ENCODE data around the gene CSNK2A3. TPM values are rescaled to one million over a fixed set of nuclear protein-coding genes. Genes with fewer than 3 reads are reported as not detected.

Gene CSNK2A3
- total and polyA plus RNA-seq, 9 of the 15 experiments (the other 6 are each of a cell fraction or from before 2014, with no cell fraction given), result 0.33 to 6.1 (median 1.8) TPM

DNA sequence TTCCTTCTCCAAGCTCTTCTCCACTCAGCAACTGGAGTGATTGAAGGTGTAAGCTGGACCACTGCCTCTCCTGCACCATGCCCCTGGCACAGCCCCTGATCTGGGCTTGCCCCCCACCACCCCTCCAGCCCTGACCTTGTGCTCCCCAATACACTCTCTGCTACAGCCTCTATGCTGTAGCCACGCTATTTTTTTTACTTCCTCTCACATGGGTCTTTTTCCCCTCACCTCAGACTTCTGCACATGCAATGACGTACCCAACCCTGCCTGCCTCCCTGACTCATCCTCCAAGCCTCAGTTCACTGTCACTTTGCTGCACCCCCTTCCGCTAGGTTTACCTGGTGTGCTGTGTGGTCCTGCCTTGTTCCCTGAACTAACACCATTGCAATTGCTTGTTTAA lies 9.0 kb downstream of the CSNK2A3 start:
- no peaks in the 10 kb centered on the region for H3K4me1 ChIP-seq (replicated peaks in 1 of 2; ENCODE audit: control insufficient read depth in 2 of 2, insufficient read depth in 2 of 2, low read length in 2 of 2)
- intact Hi-C loops (cut with micrococcal nuclease), result no loop called here
- H3K79me2 ChIP-seq (ENCODE audit: control insufficient read depth, insufficient read depth, low read length), result no peaks in the 10 kb centered on the region
- DNase-seq (ENCODE audit: extremely low read depth in 1 of 4, low spot score in 3 of 4), result no peak
- CTCF ChIA-PET (ENCODE audit: low intra/inter-chr PET ratio), result no interaction called here
- no peak for FAIRE-seq
- no peak overlapping the region for H3K9ac ChIP-seq (ENCODE audit: insufficient read depth in 1 of 2, low read depth in 2 of 2, low read length in 2 of 2)
- no peaks in the 10 kb centered on the region for H3K36me3 ChIP-seq (ENCODE audit: control insufficient read depth, insufficient read depth, low read length)
- peaks cover 0 to 15% of the 10 kb centered on the region in 2 experiments; a peak in 1 of 5 replicates for H3K27me3 ChIP-seq (ENCODE audit: control insufficient read depth in 2 of 2, insufficient read depth in 2 of 2, low read length in 2 of 2)
- ATAC-seq, result no peak
- H3K9me1 ChIP-seq (ENCODE audit: control insufficient read depth, insufficient read depth, low read length), result no peaks in the 10 kb centered on the region
- H3K9me3 ChIP-seq (replicated peaks; ENCODE audit: control insufficient read depth, insufficient read depth, low read depth, low read length), result no peaks in the 10 kb centered on the region
- POLR2A ChIA-PET, result no interaction called here
- no peak overlapping the region for H3K27ac ChIP-seq (ENCODE audit: extremely low read depth, low read depth, low read length)
- in situ Hi-C loops (cut with MboI), result no loop called here
- H3K4me3 ChIP-seq, result no peak overlapping the region
- BruUV-seq (replicated peaks), result no TSS peak
- WGBS (ENCODE audit: insufficient coverage, low coverage, missing lambda C conversion rate), result 7% methylated on average over 2 of the region's 3 CpGs
- no peak overlapping the region for H2AFZ ChIP-seq (ENCODE audit: low read depth, low read length)
- TF ChIP-seq CTCF (IDR thresholded peaks at IDR 0.05 in 2 of 3, conservative IDR thresholded peaks at IDR 0.05 in 1 of 3; ENCODE audit: insufficient read depth in 2 of 3, low read depth in 1 of 3, low read length in 3 of 3), result no peak
- no peak for TF ChIP-seq DACH1 (IDR thresholded peaks at IDR 0.05; ENCODE audit: partially characterized antibody)
- H3K4me2 ChIP-seq (ENCODE audit: insufficient read depth, low read length), result no peak overlapping the region
- no peaks in the 10 kb centered on the region for H4K20me1 ChIP-seq (replicated peaks; ENCODE audit: control insufficient read depth, insufficient read depth, low read length)

GRCh38 chr11:11338304-11338703 lies 14.7 kb downstream of the CSNK2A3 start:
- Histone ChIP-seq H3K4me3 (no peak overlapping the region), H3K27ac (ENCODE audit: extremely low read depth, low read depth, low read length) (no peak overlapping the region), H2AFZ (ENCODE audit: low read depth, low read length) (no peak overlapping the region), H3K4me2 (ENCODE audit: insufficient read depth, low read length) (no peak overlapping the region), H4K20me1 (replicated peaks; ENCODE audit: control insufficient read depth, insufficient read depth, low read length) (no peaks in the 10 kb centered on the region), H3K9me1 (ENCODE audit: control insufficient read depth, insufficient read depth, low read length) (no peaks in the 10 kb centered on the region), H3K79me2 (ENCODE audit: control insufficient read depth, insufficient read depth, low read length) (no peaks in the 10 kb centered on the region), H3K4me1 (replicated peaks in 1 of 2; ENCODE audit: control insufficient read depth in 2 of 2, insufficient read depth in 2 of 2, low read length in 2 of 2) (no peaks in the 10 kb centered on the region), H3K9ac (ENCODE audit: insufficient read depth in 1 of 2, low read depth in 2 of 2, low read length in 2 of 2) (no peak overlapping the region), H3K27me3 (ENCODE audit: control insufficient read depth in 2 of 2, insufficient read depth in 2 of 2, low read length in 2 of 2) (peaks cover 3 to 17% of the 10 kb centered on the region in 2 experiments; a peak in 4 of 5 replicates), H3K9me3 (replicated peaks; ENCODE audit: control insufficient read depth, insufficient read depth, low read depth, low read length) (no peaks in the 10 kb centered on the region), H3K36me3 (ENCODE audit: control insufficient read depth, insufficient read depth, low read length) (no peaks in the 10 kb centered on the region)
- DNase-seq (ENCODE audit: extremely low read depth in 1 of 4, low spot score in 3 of 4) (no peak), FAIRE-seq (no peak), ATAC-seq (no peak)
- in situ Hi-C loops (cut with MboI) (no loop called here), intact Hi-C loops (cut with micrococcal nuclease) (no loop called here)
- ChIA-PET CTCF (ENCODE audit: low intra/inter-chr PET ratio) (no interaction called here), POLR2A (interaction anchor here (0.5 kb wide), 1 partner anchor 193 kb away, joined by 3 read pairs; no protein-coding TSS in a partner anchor)
- 0% methylated on average over 1 of the region's 1 CpG for WGBS (ENCODE audit: insufficient coverage, low coverage, missing lambda C conversion rate)
- BruUV-seq (replicated peaks), result no TSS peak
- TF ChIP-seq PREB (CRISPR knock-in tag; IDR thresholded peaks at IDR 0.05), result no peak
- TF ChIP-seq, protein P1, sequence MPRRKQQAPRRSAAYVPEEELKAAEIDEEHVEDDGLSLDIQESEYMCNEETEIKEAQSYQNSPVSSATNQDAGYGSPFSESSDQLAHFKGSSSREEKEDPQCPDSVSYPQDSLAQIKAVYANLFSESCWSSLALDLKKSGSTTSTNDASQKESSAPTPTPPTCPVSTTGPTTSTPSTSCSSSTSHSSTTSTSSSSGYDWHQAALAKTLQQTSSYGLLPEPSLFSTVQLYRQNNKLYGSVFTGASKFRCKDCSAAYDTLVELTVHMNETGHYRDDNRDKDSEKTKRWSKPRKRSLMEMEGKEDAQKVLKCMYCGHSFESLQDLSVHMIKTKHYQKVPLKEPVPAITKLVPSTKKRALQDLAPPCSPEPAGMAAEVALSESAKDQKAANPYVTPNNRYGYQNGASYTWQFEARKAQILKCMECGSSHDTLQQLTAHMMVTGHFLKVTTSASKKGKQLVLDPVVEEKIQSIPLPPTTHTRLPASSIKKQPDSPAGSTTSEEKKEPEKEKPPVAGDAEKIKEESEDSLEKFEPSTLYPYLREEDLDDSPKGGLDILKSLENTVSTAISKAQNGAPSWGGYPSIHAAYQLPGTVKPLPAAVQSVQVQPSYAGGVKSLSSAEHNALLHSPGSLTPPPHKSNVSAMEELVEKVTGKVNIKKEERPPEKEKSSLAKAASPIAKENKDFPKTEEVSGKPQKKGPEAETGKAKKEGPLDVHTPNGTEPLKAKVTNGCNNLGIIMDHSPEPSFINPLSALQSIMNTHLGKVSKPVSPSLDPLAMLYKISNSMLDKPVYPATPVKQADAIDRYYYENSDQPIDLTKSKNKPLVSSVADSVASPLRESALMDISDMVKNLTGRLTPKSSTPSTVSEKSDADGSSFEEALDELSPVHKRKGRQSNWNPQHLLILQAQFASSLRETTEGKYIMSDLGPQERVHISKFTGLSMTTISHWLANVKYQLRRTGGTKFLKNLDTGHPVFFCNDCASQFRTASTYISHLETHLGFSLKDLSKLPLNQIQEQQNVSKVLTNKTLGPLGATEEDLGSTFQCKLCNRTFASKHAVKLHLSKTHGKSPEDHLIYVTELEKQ (CRISPR knock-in tag; IDR thresholded peaks at IDR 0.05), result no peak
- TF ChIP-seq, protein P2, sequence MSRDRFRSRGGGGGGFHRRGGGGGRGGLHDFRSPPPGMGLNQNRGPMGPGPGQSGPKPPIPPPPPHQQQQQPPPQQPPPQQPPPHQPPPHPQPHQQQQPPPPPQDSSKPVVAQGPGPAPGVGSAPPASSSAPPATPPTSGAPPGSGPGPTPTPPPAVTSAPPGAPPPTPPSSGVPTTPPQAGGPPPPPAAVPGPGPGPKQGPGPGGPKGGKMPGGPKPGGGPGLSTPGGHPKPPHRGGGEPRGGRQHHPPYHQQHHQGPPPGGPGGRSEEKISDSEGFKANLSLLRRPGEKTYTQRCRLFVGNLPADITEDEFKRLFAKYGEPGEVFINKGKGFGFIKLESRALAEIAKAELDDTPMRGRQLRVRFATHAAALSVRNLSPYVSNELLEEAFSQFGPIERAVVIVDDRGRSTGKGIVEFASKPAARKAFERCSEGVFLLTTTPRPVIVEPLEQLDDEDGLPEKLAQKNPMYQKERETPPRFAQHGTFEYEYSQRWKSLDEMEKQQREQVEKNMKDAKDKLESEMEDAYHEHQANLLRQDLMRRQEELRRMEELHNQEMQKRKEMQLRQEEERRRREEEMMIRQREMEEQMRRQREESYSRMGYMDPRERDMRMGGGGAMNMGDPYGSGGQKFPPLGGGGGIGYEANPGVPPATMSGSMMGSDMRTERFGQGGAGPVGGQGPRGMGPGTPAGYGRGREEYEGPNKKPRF (IDR thresholded peaks at IDR 0.05; ENCODE audit: low read depth, low read length), result no peak

Data from K562 (cell line).